HFF-Myc (cell line): ENCODE results near the gene KRT24.

Experiments used
- DNase-seq: peaks from one replicate; pipeline ENCODE4 v3.0.0-alpha.2; 2011; ENCODE audit warnings: low read depth; ENCODE audit errors: extremely low read depth
- H3K4me3 ChIP-seq: replicated peaks from 2 replicates; pipeline ENCODE4 v1.5.1; 2011; ENCODE audit warnings: low read depth, mild to moderate bottlenecking, control low read depth, low read length
- TF ChIP-seq, protein P1 (sequence below): IDR thresholded peaks from 2 replicates; pipeline ENCODE4 v1.5.1; 2012; ENCODE audit warnings: mild to moderate bottlenecking, low read depth, low read length, control low read depth; ENCODE audit errors: missing control alignments

The KRT24 gene

DNA sequence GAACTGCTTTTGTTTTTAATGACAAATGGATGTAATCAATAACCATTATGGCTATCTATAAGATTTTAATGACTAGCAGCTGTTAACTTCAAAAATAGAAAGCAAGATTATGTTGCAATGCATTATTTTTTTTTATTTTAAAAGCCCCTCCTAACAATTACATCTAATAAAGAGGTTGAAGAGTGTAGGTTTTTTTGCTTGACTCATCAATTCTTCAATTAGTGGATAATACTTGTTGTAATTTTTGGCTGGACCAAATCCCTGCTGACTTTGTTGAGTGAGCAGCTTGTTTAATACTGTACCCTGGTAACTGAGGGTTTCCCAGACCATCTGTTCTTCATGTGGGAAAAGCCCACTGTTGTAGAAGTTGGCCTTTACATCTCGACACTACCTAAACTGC, 27.4 kb upstream of the KRT24 start:
- DNase-seq = no peak
- TF ChIP-seq, protein P1, sequence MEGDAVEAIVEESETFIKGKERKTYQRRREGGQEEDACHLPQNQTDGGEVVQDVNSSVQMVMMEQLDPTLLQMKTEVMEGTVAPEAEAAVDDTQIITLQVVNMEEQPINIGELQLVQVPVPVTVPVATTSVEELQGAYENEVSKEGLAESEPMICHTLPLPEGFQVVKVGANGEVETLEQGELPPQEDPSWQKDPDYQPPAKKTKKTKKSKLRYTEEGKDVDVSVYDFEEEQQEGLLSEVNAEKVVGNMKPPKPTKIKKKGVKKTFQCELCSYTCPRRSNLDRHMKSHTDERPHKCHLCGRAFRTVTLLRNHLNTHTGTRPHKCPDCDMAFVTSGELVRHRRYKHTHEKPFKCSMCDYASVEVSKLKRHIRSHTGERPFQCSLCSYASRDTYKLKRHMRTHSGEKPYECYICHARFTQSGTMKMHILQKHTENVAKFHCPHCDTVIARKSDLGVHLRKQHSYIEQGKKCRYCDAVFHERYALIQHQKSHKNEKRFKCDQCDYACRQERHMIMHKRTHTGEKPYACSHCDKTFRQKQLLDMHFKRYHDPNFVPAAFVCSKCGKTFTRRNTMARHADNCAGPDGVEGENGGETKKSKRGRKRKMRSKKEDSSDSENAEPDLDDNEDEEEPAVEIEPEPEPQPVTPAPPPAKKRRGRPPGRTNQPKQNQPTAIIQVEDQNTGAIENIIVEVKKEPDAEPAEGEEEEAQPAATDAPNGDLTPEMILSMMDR = no peak
- H3K4me3 ChIP-seq = no peak overlapping the region

DNA sequence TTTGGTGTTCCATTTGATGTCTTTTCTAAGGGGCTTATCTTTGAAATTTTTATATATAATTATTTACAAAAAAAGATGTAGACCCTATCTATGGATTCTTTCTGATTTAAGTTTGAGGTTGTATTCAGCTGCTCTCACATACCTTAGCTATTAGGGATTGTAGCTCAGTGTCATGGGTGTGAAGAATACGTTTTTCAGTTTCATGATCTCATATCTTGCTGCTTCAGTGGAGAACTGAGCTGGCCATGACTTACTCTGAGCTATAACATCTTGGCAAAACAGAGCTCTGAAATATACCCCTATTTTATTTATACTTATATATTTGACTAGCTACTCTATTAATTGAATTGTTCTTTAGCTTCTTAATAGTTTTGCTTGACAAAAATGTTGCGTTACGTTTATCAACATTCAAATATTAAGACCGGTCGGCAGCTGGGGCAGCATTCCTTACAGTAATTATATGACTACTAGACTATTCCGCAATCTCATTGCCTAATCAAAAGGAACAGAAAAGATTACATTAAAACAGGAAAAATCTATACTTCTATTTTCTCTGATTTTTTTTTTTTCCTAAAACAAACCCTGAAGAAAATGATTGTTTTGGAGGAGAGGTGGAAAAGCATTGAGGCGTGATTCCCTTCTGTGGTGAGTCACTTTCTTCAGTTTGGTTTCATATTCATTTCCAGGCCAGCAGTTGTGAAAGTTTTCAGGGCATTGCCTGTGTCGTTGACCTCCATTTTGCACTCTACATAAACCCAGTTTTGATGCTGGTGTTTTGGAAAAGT, 24.1 kb upstream of the KRT24 start:
- TF ChIP-seq, protein P1 = no peak
- no peak for DNase-seq
- no peak overlapping the region for H3K4me3 ChIP-seq

DNA sequence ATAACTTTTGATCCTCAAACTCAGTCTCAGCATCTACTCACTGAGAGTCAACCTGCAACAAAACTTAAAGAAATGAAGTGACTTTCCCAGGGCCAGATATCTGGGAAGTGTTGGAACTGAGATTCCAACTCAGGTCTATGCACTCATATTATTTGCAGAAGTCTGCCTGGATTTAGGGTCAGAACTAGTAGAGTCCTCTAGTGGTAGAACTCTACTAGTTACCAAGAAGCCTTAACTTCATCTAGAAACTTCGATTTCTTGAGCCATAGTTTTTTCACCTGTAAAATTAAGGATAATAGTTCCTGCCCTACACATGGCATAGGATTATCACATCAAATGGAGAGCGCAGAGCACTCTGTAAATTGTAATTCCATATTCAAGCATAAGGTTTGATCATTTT, 23.4 kb upstream of the KRT24 start:
- TF ChIP-seq, protein P1 = no peak
- no peak overlapping the region for H3K4me3 ChIP-seq
- no peak for DNase-seq

DNA sequence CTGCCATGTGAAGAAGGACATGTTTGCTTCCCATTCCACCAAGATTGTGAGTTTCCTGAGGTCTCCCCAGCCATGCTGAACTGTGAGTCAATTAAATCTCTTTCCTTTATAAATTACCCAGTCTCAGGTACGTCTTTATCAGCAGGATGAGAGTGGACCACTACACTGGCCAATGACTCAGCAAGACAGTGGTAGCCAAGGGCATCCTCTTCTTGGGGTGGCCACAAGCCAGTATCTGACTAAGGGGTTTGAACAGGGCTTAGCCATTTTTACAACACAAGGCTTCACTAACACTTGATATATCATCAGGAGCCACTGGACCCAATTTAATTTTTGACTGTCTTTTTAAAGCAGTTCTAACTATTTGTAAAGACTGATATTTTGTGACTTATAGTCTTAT, 21.1 kb upstream of the KRT24 start:
- no peak overlapping the region for H3K4me3 ChIP-seq
- TF ChIP-seq, protein P1 = no peak
- DNase-seq = no peak

DNA sequence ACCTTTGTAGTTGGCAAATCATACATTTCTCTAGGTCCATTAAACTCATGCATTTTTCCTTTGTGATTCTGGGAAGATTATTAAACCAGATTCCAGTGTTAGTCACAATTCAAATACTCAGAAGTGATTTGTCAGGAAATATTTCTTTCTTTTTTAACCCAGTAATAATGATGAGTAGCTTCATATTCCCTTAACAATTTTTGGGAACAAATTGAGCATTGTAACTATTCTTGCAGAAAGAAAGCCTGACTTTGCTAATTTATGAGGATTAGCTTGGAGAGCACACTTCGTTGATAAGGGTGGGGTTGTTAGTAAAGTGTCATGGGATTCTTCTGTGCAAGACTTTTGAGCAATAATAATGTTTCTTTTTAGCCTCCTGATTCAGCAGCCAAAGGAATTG, 18.7 kb upstream of the KRT24 start:
- no peak overlapping the region for H3K4me3 ChIP-seq
- TF ChIP-seq, protein P1 = no peak

DNA sequence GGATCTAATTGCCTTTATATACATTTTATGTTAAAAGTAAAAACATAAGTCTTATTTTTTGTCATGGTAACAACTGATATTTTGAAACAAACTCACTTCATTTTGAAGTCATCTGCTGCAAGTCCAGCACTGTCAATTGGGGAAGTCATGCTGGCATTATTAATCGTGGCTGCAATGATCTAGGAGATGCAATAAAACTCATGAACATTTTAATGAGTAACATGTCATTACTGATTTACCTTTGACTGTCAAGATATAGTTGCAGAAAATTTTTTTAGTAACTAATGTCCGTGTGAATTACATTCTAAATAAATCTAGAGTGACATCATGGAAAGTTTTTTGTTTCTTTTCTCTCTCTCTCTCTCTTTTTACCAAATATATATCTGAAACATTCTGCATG, 17.3 kb upstream of the KRT24 start:
- TF ChIP-seq, protein P1 = no peak
- no peak overlapping the region for H3K4me3 ChIP-seq
- no peak for DNase-seq

More for the DNA sequence above, 18.7 kb upstream of the KRT24 start:
- no peak for DNase-seq

DNA sequence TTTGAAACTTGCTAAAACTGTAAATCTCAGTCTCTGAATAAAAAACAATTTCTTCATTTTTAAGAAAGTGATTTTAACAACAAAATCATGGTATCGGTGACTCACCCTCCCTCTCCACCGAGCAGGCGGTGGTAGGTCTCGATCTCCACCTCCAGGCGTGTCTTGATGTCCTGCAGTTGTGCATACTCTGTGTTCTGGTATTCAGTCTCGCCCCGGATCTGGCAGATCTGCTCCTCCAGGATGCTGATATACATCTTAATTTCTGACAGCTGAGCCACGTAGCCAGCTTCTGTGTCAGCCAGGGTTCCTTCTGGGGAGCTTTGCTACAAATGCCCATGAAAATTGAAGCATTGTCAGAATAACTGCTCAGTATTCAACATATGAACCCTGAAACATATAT, 15.4 kb upstream of the KRT24 start:
- TF ChIP-seq, protein P1 = no peak
- no peak overlapping the region for H3K4me3 ChIP-seq
- no peak for DNase-seq
